ENCODE data around the gene EPB41L4B. TPM values are rescaled to one million over a fixed set of nuclear protein-coding genes. Genes with fewer than 3 reads are reported as not detected.

Gene EPB41L4B
- total RNA-seq, 1 donor from 2014 or later = 6.8 TPM

DNA sequence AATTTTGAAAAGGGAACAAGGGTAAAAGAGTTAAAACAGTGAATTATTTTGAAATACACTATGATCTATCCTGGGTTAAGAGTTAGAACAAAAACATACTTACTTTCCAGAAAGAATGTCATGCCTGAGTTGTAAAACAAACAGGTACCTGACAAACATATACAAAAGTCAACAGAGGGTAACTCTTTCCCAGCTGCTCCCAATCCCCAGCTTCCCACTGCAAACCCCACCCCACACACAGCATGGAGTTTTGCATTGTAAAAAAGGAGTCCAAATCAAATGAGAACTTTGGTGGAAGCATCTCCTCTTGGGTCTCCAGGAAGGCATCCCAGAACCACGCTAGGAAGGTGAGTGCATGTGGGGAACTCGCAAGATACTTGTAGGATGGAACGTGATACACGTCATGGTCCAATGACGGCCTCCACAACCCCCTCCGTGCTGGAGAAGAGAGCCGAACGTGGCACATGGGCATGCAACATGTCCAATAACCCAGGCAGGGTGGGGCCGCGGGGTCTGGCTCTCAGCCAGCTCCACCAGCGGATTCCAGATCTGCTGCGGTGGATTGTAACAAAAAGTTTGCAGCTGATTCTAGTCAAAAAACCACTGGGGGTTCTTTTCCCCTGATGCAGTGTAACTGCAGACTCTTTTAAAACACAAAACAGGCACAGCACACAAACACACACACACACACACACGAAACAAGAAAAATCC, 55.8 kb downstream of the EPB41L4B start:
- Histone ChIP-seq H3K27ac (ENCODE audit: low read depth, low read length) (no peak overlapping the region), H3K27me3 (ENCODE audit: control insufficient read depth in 3 of 3, insufficient read depth in 3 of 3, low read length in 3 of 3) (peaks cover 0 to 3% (median 0%) of the 10 kb centered on the region in 3 donors), H3K9ac (ENCODE audit: low read depth in 1 of 3, low read length in 3 of 3) (no peak overlapping the region), H3K9me3 (ENCODE audit: control insufficient read depth in 3 of 3, low read length in 3 of 3) (no peaks in the 10 kb centered on the region), H3K4me1 (ENCODE audit: control insufficient read depth in 3 of 3, insufficient read depth in 3 of 3, low read length in 3 of 3) (peaks cover 0 to 6% (median 5%) of the 10 kb centered on the region in 3 donors), H3K36me3 (ENCODE audit: control insufficient read depth in 3 of 3, insufficient read depth in 3 of 3, low read length in 3 of 3) (no peaks in the 10 kb centered on the region), H3K4me3 (ENCODE audit: low read length in 3 of 3) (no peak overlapping the region)

- Histone ChIP-seq H3K27me3 (ENCODE audit: control insufficient read depth in 3 of 3, insufficient read depth in 3 of 3, low read length in 3 of 3) (peaks cover 0 to 6% (median 0%) of the 10 kb centered on the region in 3 donors), H3K9ac (ENCODE audit: low read depth in 1 of 3, low read length in 3 of 3) (no peak overlapping the region), H3K27ac (ENCODE audit: low read depth, low read length) (no peak overlapping the region), H3K9me3 (ENCODE audit: control insufficient read depth in 3 of 3, low read length in 3 of 3) (no peaks in the 10 kb centered on the region), H3K4me1 (ENCODE audit: control insufficient read depth in 3 of 3, insufficient read depth in 3 of 3, low read length in 3 of 3) (peaks cover 0 to 6% (median 5%) of the 10 kb centered on the region in 3 donors), H3K4me3 (ENCODE audit: low read length in 3 of 3) (no peak overlapping the region), H3K36me3 (ENCODE audit: control insufficient read depth in 3 of 3, insufficient read depth in 3 of 3, low read length in 3 of 3) (no peaks in the 10 kb centered on the region)
Observed at GRCh38 chr9:109263358-109263757, 57.5 kb downstream of the EPB41L4B start.

GRCh38 chr9:109258481-109259302, 62.2 kb downstream of the EPB41L4B start:
- Histone ChIP-seq H3K9ac (ENCODE audit: low read depth in 1 of 3, low read length in 3 of 3) (no peak overlapping the region), H3K27me3 (ENCODE audit: control insufficient read depth in 3 of 3, insufficient read depth in 3 of 3, low read length in 3 of 3) (peaks cover 0 to 3% (median 0%) of the 10 kb centered on the region in 3 donors), H3K4me1 (ENCODE audit: control insufficient read depth in 3 of 3, insufficient read depth in 3 of 3, low read length in 3 of 3) (peaks cover 0 to 6% (median 4%) of the 10 kb centered on the region in 3 donors), H3K4me3 (ENCODE audit: low read length in 3 of 3) (no peak overlapping the region), H3K9me3 (ENCODE audit: control insufficient read depth in 3 of 3, low read length in 3 of 3) (no peaks in the 10 kb centered on the region), H3K27ac (ENCODE audit: low read depth, low read length) (no peak overlapping the region), H3K36me3 (ENCODE audit: control insufficient read depth in 3 of 3, insufficient read depth in 3 of 3, low read length in 3 of 3) (no peaks in the 10 kb centered on the region)

DNA sequence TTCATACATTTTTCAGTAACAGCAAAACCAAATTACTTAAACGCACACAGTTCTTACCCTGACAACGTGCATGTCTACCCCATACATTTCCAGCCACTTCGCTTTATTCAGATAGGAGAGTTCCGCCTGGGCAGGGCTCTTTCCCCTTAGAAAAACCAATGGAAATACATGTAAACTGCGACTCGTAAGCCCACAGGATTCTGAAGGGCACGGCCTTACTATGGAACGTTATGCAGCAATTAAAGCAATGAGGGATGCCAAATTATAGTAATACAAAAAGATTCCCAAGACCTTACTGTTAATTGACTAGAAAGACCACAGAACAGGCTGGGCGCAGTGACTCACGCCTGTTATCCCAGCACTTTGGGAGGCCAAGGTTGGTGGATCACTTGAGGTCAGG, 64.5 kb downstream of the EPB41L4B start:
- no peak overlapping the region for H3K27ac ChIP-seq (ENCODE audit: low read depth, low read length)
- peaks cover 0 to 3% (median 0%) of the 10 kb centered on the region in 3 donors for H3K4me1 ChIP-seq (ENCODE audit: control insufficient read depth in 3 of 3, insufficient read depth in 3 of 3, low read length in 3 of 3)
- H3K9me3 ChIP-seq (ENCODE audit: control insufficient read depth in 3 of 3, low read length in 3 of 3) = no peaks in the 10 kb centered on the region
- peaks cover 0 to 3% (median 0%) of the 10 kb centered on the region in 3 donors for H3K27me3 ChIP-seq (ENCODE audit: control insufficient read depth in 3 of 3, insufficient read depth in 3 of 3, low read length in 3 of 3)
- no peak overlapping the region for H3K4me3 ChIP-seq (ENCODE audit: low read length in 3 of 3)
- no peaks in the 10 kb centered on the region for H3K36me3 ChIP-seq (ENCODE audit: control insufficient read depth in 3 of 3, insufficient read depth in 3 of 3, low read length in 3 of 3)
- H3K9ac ChIP-seq (ENCODE audit: low read depth in 1 of 3, low read length in 3 of 3) = no peak overlapping the region

DNA sequence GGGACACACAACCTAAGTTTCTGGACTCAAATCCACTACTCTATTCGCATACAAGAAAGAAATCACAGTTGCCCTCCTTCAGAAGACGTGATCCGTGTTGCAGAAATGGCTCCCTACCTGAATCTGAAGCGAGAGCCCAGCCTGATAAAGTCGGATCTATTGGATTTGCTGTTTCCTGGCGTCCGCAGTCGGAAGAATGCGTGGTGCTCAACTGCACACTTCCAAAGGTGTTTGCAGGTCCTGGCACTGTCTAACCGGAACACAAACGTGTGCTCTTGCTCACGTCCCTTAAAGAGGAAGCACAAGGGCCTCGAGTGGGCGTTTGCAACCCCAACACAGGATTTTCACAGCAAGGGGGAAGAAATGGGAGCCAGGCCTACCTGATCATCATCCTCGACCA, 65.5 kb downstream of the EPB41L4B start:
- H3K9ac ChIP-seq (ENCODE audit: low read depth in 1 of 3, low read length in 3 of 3) = no peak overlapping the region
- no peaks in the 10 kb centered on the region for H3K36me3 ChIP-seq (ENCODE audit: control insufficient read depth in 3 of 3, insufficient read depth in 3 of 3, low read length in 3 of 3)
- no peak overlapping the region for H3K27ac ChIP-seq (ENCODE audit: low read depth, low read length)
- H3K4me1 ChIP-seq (ENCODE audit: control insufficient read depth in 3 of 3, insufficient read depth in 3 of 3, low read length in 3 of 3) = peaks cover 0 to 3% (median 0%) of the 10 kb centered on the region in 3 donors
- no peaks in the 10 kb centered on the region for H3K9me3 ChIP-seq (ENCODE audit: control insufficient read depth in 3 of 3, low read length in 3 of 3)
- H3K4me3 ChIP-seq (ENCODE audit: low read length in 3 of 3) = no peak overlapping the region
- peaks cover 0 to 3% (median 0%) of the 10 kb centered on the region in 3 donors for H3K27me3 ChIP-seq (ENCODE audit: control insufficient read depth in 3 of 3, insufficient read depth in 3 of 3, low read length in 3 of 3)

GRCh38 chr9:109254317-109254716, 66.5 kb downstream of the EPB41L4B start:
- peaks cover 0 to 1% (median 0%) of the 10 kb centered on the region in 3 donors for H3K27me3 ChIP-seq (ENCODE audit: control insufficient read depth in 3 of 3, insufficient read depth in 3 of 3, low read length in 3 of 3)
- H3K9me3 ChIP-seq (ENCODE audit: control insufficient read depth in 3 of 3, low read length in 3 of 3) = no peaks in the 10 kb centered on the region
- no peak overlapping the region for H3K9ac ChIP-seq (ENCODE audit: low read depth in 1 of 3, low read length in 3 of 3)
- H3K36me3 ChIP-seq (ENCODE audit: control insufficient read depth in 3 of 3, insufficient read depth in 3 of 3, low read length in 3 of 3) = no peaks in the 10 kb centered on the region
- H3K4me3 ChIP-seq (ENCODE audit: low read length in 3 of 3) = no peak overlapping the region
- H3K4me1 ChIP-seq (ENCODE audit: control insufficient read depth in 3 of 3, insufficient read depth in 3 of 3, low read length in 3 of 3) = peaks cover 0 to 3% (median 0%) of the 10 kb centered on the region in 3 donors
- no peak overlapping the region for H3K27ac ChIP-seq (ENCODE audit: low read depth, low read length)

DNA sequence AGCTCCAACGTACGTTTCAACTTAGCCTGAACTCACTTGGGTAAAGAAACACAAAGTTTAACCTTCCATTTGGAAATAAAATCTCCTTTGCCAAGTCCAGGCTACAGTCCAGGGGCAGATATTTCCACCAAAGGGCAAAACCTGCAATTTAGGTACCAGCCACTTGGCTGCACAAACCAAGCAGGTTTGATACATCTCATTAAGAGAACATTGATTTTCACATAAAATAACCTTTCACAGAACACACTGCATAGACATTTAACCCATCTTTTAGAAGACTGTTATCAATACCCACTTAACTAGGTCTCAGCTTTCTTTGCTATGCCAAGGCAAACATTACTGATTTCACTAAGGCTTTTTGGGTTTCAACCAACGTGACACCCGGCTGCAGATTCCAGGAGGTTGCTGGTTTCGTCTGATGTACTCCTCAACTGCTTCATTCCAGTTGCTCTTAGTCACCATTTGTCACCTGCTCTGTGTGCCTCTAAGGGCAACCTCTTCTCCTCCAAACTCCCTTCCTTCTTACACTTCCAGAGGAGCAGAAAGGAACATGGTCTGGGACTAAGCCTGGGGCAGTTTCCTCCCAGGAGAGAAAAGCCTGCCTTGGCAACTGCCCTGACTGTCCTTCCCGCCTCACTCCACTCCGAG, 67.1 kb downstream of the EPB41L4B start:
- no peak overlapping the region for H3K4me3 ChIP-seq (ENCODE audit: low read length in 3 of 3)
- no peaks in the 10 kb centered on the region for H3K36me3 ChIP-seq (ENCODE audit: control insufficient read depth in 3 of 3, insufficient read depth in 3 of 3, low read length in 3 of 3)
- H3K4me1 ChIP-seq (ENCODE audit: control insufficient read depth in 3 of 3, insufficient read depth in 3 of 3, low read length in 3 of 3) = peaks cover 0 to 3% (median 0%) of the 10 kb centered on the region in 3 donors
- H3K9ac ChIP-seq (ENCODE audit: low read depth in 1 of 3, low read length in 3 of 3) = no peak overlapping the region
- H3K27me3 ChIP-seq (ENCODE audit: control insufficient read depth in 3 of 3, insufficient read depth in 3 of 3, low read length in 3 of 3) = no peaks in the 10 kb centered on the region
- no peaks in the 10 kb centered on the region for H3K9me3 ChIP-seq (ENCODE audit: control insufficient read depth in 3 of 3, low read length in 3 of 3)
- H3K27ac ChIP-seq (ENCODE audit: low read depth, low read length) = no peak overlapping the region

DNA sequence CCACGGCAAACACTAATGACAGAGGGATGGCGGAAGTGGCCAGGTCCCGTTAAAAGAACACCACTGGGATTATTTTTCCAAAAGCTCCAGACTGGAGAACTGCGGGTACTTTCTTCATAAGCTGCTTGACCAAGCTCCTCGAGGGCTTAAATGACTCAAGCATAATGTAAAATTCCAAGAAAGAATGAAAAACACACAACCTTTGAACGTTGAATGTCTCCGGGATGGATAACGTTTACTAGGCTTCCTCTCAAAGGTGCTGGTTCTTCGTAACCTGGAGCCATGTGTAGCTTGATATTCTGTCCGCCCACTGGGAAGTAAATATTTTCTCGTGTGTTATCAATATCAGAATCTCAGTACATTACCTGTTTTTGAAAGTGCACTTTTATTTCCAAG, 67.6 kb downstream of the EPB41L4B start:
- Histone ChIP-seq H3K9me3 (ENCODE audit: control insufficient read depth in 3 of 3, low read length in 3 of 3) (no peaks in the 10 kb centered on the region), H3K4me1 (ENCODE audit: control insufficient read depth in 3 of 3, insufficient read depth in 3 of 3, low read length in 3 of 3) (peaks cover 0 to 3% (median 0%) of the 10 kb centered on the region in 3 donors), H3K36me3 (ENCODE audit: control insufficient read depth in 3 of 3, insufficient read depth in 3 of 3, low read length in 3 of 3) (no peaks in the 10 kb centered on the region), H3K27me3 (ENCODE audit: control insufficient read depth in 3 of 3, insufficient read depth in 3 of 3, low read length in 3 of 3) (no peaks in the 10 kb centered on the region), H3K9ac (ENCODE audit: low read depth in 1 of 3, low read length in 3 of 3) (no peak overlapping the region), H3K4me3 (ENCODE audit: low read length in 3 of 3) (no peak overlapping the region), H3K27ac (ENCODE audit: low read depth, low read length) (no peak overlapping the region)

DNA sequence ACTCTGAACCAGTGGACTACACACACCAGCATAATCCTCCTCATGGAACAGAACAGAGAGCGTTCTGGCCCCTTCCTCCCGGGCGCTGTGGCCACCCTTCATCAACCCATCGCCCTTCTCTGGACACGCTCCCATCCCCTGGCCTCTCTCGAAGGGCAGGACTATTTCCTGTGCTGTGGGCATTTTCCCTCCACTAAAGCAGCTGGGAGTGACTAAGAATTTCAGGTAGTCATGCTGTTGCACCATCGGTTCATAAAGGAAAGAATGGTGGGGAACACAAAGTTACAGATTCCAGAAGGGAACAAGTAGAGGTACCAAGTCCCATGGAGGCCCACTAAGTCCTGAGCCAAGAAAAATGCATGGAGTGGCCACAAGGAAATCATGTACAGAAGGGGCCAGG, 68.6 kb downstream of the EPB41L4B start:
- H3K4me1 ChIP-seq (ENCODE audit: control insufficient read depth in 3 of 3, insufficient read depth in 3 of 3, low read length in 3 of 3) = peaks cover 0 to 3% (median 0%) of the 10 kb centered on the region in 3 donors
- H3K27me3 ChIP-seq (ENCODE audit: control insufficient read depth in 3 of 3, insufficient read depth in 3 of 3, low read length in 3 of 3) = no peaks in the 10 kb centered on the region
- H3K9ac ChIP-seq (ENCODE audit: low read depth in 1 of 3, low read length in 3 of 3) = no peak overlapping the region
- no peaks in the 10 kb centered on the region for H3K9me3 ChIP-seq (ENCODE audit: control insufficient read depth in 3 of 3, low read length in 3 of 3)
- no peak overlapping the region for H3K27ac ChIP-seq (ENCODE audit: low read depth, low read length)
- H3K4me3 ChIP-seq (ENCODE audit: low read length in 3 of 3) = no peak overlapping the region
- no peaks in the 10 kb centered on the region for H3K36me3 ChIP-seq (ENCODE audit: control insufficient read depth in 3 of 3, insufficient read depth in 3 of 3, low read length in 3 of 3)

DNA sequence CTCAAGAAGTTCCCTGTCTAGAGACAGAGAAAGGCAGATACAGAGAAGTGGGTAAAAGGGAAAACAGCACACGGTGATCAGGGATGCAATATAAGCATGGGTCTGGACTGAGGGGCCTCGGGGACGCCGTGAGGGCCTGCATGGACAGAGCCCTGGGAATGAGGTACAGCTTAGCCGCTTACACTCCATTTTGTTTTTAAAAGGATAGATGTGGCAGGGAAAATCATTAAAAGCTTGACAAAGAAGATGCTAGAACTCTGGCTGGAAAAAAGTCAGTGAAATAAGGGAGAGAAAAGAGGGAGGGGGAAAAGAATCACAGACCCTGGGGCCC, 69.1 kb downstream of the EPB41L4B start:
- Histone ChIP-seq H3K27me3 (ENCODE audit: control insufficient read depth in 3 of 3, insufficient read depth in 3 of 3, low read length in 3 of 3) (no peaks in the 10 kb centered on the region), H3K9me3 (ENCODE audit: control insufficient read depth in 3 of 3, low read length in 3 of 3) (no peaks in the 10 kb centered on the region), H3K4me3 (ENCODE audit: low read length in 3 of 3) (no peak overlapping the region), H3K4me1 (ENCODE audit: control insufficient read depth in 3 of 3, insufficient read depth in 3 of 3, low read length in 3 of 3) (peaks cover 0 to 3% (median 0%) of the 10 kb centered on the region in 3 donors), H3K27ac (ENCODE audit: low read depth, low read length) (no peak overlapping the region), H3K36me3 (ENCODE audit: control insufficient read depth in 3 of 3, insufficient read depth in 3 of 3, low read length in 3 of 3) (no peaks in the 10 kb centered on the region), H3K9ac (ENCODE audit: low read depth in 1 of 3, low read length in 3 of 3) (no peak overlapping the region)
